ENCODE results near the gene MYO7A. TPM values are rescaled to one million over a fixed set of nuclear protein-coding genes. Genes with fewer than 3 reads are reported as not detected.

The MYO7A gene
- total RNA-seq, 1 donor from 2014 or later = 11.6 TPM

DNA sequence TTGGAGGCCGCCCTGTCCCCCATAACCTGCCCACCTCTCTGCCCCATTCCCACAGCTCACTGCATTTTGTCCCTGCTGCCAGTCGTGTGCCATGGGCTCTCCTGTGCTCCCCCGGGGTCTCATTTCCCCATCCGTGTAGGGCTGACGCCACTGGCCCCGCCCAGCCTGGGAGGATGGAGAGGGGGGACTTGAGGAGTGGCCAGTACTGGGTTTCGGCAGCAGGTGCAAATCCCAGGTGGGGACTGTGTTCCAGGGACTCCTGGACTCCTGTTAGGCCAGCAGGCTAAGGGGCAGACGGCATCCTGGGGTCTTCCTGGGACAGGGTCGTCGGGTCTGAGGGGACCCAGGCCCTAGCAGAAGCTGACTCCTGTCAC lies 1.2 kb upstream of the MYO7A start:
- no peak for DNase-seq
- H3K9me3 Mint-ChIP-seq (ENCODE audit: unreplicated experiment) = peaks cover 8% of the 10 kb centered on the region
- TF ChIP-seq, protein P1, sequence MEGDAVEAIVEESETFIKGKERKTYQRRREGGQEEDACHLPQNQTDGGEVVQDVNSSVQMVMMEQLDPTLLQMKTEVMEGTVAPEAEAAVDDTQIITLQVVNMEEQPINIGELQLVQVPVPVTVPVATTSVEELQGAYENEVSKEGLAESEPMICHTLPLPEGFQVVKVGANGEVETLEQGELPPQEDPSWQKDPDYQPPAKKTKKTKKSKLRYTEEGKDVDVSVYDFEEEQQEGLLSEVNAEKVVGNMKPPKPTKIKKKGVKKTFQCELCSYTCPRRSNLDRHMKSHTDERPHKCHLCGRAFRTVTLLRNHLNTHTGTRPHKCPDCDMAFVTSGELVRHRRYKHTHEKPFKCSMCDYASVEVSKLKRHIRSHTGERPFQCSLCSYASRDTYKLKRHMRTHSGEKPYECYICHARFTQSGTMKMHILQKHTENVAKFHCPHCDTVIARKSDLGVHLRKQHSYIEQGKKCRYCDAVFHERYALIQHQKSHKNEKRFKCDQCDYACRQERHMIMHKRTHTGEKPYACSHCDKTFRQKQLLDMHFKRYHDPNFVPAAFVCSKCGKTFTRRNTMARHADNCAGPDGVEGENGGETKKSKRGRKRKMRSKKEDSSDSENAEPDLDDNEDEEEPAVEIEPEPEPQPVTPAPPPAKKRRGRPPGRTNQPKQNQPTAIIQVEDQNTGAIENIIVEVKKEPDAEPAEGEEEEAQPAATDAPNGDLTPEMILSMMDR (IDR thresholded peaks at IDR 0.05; ENCODE audit: partially characterized antibody, unreplicated experiment) = no peak
- peaks cover 15% of the 10 kb centered on the region for H3K4me1 Mint-ChIP-seq (ENCODE audit: low read depth, unreplicated experiment)
- peaks cover 7% of the 10 kb centered on the region for H3K27me3 Mint-ChIP-seq (ENCODE audit: unreplicated experiment)
- H3K27ac Mint-ChIP-seq (ENCODE audit: unreplicated experiment) = no peak overlapping the region
- H3K4me3 Mint-ChIP-seq (ENCODE audit: unreplicated experiment) = peak overlapping the region; percentile 49
- no peaks in the 10 kb centered on the region for H3K36me3 Mint-ChIP-seq (ENCODE audit: unreplicated experiment)

DNA sequence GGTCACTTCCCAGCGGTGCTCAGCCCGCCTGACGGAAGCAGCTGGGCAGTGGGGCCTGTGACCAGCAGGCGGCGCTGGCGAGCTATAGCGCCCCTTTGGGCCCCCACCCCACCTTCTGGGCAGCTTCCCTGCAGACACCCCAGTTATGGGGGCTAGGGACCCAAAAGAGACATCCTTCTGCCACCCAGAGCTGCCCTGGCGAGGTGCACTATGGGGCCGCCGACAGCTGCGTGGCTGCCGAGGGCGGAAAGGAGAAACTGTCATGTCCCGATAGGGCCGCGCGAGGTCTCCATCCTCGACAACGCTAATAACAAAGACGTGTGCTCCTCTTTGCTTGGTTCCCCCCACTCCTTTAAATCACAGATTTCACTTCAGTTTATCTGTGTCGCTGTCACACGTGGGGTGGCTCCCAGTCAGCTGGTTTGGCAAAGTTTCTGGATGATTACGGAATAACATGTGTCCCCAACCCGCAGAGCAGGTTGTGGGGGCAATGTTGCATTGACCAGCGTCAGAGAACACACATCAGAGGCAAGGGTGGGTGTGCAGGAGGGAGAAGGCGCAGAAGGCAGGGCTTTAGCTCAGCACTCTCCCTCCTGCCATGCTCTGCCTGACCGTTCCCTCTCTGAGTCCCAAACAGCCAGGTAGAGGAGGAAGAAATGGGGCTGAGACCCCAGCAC lies 673 bp upstream of the MYO7A start:
- Mint-ChIP-seq H3K27me3 (ENCODE audit: unreplicated experiment) (peaks cover 7% of the 10 kb centered on the region), H3K4me3 (ENCODE audit: unreplicated experiment) (peak overlapping the region; percentile 86), H3K4me1 (ENCODE audit: low read depth, unreplicated experiment) (peaks cover 15% of the 10 kb centered on the region), H3K9me3 (ENCODE audit: unreplicated experiment) (peaks cover 8% of the 10 kb centered on the region), H3K27ac (ENCODE audit: unreplicated experiment) (peak overlapping the region; percentile 96), H3K36me3 (ENCODE audit: unreplicated experiment) (no peaks in the 10 kb centered on the region)
- TF ChIP-seq, protein P1 (IDR thresholded peaks at IDR 0.05; ENCODE audit: partially characterized antibody, unreplicated experiment) = peak; percentile 100
- DNase-seq = peak; percentile 79

DNA sequence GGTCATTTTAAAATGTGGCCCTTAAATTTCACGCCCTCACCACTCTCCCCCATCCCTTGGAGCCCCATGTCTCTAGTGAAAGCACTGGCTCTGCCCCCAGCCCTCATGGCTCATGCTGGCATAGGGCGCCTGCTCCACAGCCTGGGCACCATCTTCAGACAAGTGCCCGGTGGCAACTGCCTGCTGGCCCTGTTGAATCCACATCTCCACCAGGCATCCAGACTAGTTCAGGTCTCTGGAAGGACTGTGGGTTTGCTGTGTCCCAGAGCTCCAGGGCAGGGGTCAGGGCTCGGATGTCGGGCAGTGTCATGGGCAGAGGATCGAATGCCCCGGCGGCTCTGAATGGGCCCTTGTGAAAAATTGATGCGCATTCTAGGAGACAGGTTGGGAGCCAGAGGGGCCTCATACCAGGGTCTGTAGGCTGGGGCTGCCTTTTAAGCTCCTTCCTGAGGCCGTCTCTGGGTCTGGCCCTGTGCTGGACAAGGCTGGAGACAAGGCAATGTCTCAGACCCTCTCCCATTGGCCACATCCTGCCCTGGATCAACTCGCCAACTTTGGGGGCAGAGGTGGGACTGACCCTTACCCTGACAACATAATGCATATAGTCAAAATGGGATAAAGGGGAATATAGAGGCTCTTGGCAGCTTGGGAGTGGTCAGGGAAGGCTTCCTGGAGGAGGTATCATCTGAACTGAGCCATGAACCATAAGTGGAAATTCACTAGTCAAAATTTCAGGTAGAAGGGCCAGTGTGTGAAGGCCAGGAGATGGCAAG lies 1.2 kb downstream of the MYO7A start:
- no peak for DNase-seq
- H3K4me1 Mint-ChIP-seq (ENCODE audit: low read depth, unreplicated experiment) = peaks cover 15% of the 10 kb centered on the region
- H3K36me3 Mint-ChIP-seq (ENCODE audit: unreplicated experiment) = no peaks in the 10 kb centered on the region
- TF ChIP-seq, protein P1 (IDR thresholded peaks at IDR 0.05; ENCODE audit: partially characterized antibody, unreplicated experiment) = no peak
- peak overlapping the region; percentile 68 for H3K27ac Mint-ChIP-seq (ENCODE audit: unreplicated experiment)
- H3K4me3 Mint-ChIP-seq (ENCODE audit: unreplicated experiment) = peak overlapping the region; percentile 65
- H3K27me3 Mint-ChIP-seq (ENCODE audit: unreplicated experiment) = peaks cover 7% of the 10 kb centered on the region
- peaks cover 8% of the 10 kb centered on the region for H3K9me3 Mint-ChIP-seq (ENCODE audit: unreplicated experiment)

DNA sequence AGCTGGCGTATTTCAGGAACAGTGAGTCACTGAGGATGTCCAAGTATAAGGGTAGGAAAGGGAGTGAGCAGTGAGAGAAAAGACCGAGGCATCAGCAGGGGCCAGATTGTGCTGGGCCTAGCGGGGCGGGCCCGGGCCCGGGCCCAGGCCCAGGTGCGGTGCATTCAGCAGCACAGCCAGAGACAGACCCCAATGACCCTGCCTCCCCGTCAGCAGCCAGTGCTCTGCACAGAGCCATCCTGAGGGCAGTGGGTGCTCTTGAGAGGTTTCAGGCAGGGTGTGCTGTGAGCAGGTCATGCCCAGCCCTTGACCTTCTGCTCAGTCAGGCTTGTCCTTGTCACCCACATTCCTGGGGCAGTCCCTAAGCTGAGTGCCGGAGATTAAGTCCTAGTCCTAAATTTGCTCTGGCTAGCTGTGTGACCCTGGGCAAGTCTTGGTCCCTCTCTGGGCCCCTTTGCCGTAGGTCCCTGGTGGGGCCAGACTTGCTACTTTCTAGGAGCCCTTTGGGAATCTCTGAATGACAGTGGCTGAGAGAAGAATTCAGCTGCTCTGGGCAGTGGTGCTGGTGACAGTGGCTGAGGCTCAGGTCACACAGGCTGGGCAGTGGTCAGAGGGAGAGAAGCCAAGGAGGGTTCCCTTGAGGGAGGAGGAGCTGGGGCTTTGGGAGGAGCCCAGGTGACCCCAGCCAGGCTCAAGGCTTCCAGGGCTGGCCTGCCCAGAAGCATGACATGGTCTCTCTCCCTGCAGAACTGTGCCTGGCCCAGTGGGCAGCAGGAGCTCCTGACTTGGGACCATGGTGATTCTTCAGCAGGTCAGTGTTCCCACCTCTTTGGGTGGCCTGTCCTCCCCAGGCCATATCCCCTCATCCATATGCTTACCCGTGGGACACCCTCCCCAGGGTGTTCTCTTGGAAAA lies 2.1 kb downstream of the MYO7A start:
- Mint-ChIP-seq H3K36me3 (ENCODE audit: unreplicated experiment) (no peaks in the 10 kb centered on the region), H3K4me1 (ENCODE audit: low read depth, unreplicated experiment) (peaks cover 15% of the 10 kb centered on the region), H3K4me3 (ENCODE audit: unreplicated experiment) (no peak overlapping the region), H3K27ac (ENCODE audit: unreplicated experiment) (no peak overlapping the region), H3K9me3 (ENCODE audit: unreplicated experiment) (peaks cover 8% of the 10 kb centered on the region), H3K27me3 (ENCODE audit: unreplicated experiment) (peaks cover 7% of the 10 kb centered on the region)
- no peak for DNase-seq
- TF ChIP-seq, protein P1 (IDR thresholded peaks at IDR 0.05; ENCODE audit: partially characterized antibody, unreplicated experiment) = no peak

All from glutamatergic neuron (in vitro differentiated cells).